Measurements from ENCODE around the gene DIP2C. TPM values are rescaled to one million over a fixed set of nuclear protein-coding genes. Genes with fewer than 3 reads are reported as not detected.
"Not testable (repeated sequence)": the region's sequence is repeated elsewhere in the genome, so short reads cannot be mapped to it uniquely, and the experiment has no call there.

DIP2C gene
- polyA plus RNA-seq, 3 donors, result 0.11 TPM; not detected in 2

DNA sequence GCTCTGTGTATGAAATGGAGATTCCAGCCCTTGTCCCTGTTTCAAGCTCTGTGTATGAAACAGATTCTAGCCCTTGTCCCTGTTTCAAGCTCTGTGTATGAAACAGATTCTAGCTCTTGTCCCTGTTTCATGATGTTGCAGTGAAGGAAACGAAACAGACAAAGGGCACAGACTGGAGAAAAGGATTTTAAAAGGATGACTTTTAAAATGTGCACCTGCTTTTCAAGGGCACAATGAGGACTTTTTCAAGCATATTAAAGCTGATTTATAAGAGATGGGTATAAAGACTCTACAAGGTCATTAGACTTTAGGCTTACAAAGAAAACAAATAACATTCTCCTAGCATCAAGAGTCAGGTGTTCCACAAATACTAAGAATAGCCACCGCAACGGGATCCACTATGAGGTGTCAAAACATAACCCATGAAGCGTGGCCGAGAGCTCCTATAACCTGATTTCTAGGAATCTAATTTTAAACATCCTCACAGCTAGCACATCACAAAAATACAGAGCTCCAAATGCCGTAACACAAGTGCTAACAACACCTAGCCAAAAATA is 29.0 kb downstream of the DIP2C start:
- Histone ChIP-seq H4K20me1 (ENCODE audit: insufficient read depth, low read length) (no peaks in the 10 kb centered on the region), H3K4me1 (ENCODE audit: control insufficient read depth in 1 of 2, insufficient read depth in 2 of 2, low read length in 2 of 2) (no peaks in the 10 kb centered on the region), H3K27me3 (ENCODE audit: control insufficient read depth in 2 of 2, insufficient read depth in 2 of 2, low read length in 2 of 2) (no peaks in the 10 kb centered on the region), H3K9me3 (replicated peaks in 1 of 2; ENCODE audit: control insufficient read depth in 1 of 2, insufficient read depth in 1 of 2, low read length in 2 of 2) (no peaks in the 10 kb centered on the region), H3K9ac (ENCODE audit: insufficient read depth, low read length, poor library complexity, severe bottlenecking) (no peak overlapping the region), H3K4me2 (replicated peaks; ENCODE audit: extremely low read depth, low read length, poor library complexity, severe bottlenecking) (no peak overlapping the region), H2AFZ (ENCODE audit: insufficient read depth, low read depth, low read length, poor library complexity, severe bottlenecking) (no peak overlapping the region), H3K4me3 (replicated peaks in 1 of 3; ENCODE audit: low read depth in 2 of 3, low read length in 3 of 3) (no peak overlapping the region), H3K79me2 (ENCODE audit: insufficient read depth, low read length) (no peaks in the 10 kb centered on the region), H3K27ac (ENCODE audit: low read depth in 1 of 2, low read length in 2 of 2) (no peak overlapping the region), H3K36me3 (replicated peaks in 1 of 2; ENCODE audit: control insufficient read depth in 1 of 2, insufficient read depth in 2 of 2, low read length in 2 of 2) (no peaks in the 10 kb centered on the region)
- intact Hi-C loops (cut with micrococcal nuclease), result no loop called here
- Mint-ChIP-seq H3K9me3 (peaks cover 0 to 2% (median 0%) of the 10 kb centered on the region in 7 donors), H3K27me3 (ENCODE audit: low read depth in 3 of 3) (peaks cover 8 to 11% (median 8%) of the 10 kb centered on the region in 3 donors), H3K4me1 (no peaks in the 10 kb centered on the region), H3K36me3 (no peaks in the 10 kb centered on the region), H3K27ac (no peak overlapping the region), H3K4me3 (no peak overlapping the region)
- 88% methylated on average over 5 of the region's 6 CpGs for WGBS (ENCODE audit: insufficient coverage)
- TF ChIP-seq, protein P1, sequence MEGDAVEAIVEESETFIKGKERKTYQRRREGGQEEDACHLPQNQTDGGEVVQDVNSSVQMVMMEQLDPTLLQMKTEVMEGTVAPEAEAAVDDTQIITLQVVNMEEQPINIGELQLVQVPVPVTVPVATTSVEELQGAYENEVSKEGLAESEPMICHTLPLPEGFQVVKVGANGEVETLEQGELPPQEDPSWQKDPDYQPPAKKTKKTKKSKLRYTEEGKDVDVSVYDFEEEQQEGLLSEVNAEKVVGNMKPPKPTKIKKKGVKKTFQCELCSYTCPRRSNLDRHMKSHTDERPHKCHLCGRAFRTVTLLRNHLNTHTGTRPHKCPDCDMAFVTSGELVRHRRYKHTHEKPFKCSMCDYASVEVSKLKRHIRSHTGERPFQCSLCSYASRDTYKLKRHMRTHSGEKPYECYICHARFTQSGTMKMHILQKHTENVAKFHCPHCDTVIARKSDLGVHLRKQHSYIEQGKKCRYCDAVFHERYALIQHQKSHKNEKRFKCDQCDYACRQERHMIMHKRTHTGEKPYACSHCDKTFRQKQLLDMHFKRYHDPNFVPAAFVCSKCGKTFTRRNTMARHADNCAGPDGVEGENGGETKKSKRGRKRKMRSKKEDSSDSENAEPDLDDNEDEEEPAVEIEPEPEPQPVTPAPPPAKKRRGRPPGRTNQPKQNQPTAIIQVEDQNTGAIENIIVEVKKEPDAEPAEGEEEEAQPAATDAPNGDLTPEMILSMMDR (IDR thresholded peaks at IDR 0.05), result no peak
- no peak for DNase-seq

DNA sequence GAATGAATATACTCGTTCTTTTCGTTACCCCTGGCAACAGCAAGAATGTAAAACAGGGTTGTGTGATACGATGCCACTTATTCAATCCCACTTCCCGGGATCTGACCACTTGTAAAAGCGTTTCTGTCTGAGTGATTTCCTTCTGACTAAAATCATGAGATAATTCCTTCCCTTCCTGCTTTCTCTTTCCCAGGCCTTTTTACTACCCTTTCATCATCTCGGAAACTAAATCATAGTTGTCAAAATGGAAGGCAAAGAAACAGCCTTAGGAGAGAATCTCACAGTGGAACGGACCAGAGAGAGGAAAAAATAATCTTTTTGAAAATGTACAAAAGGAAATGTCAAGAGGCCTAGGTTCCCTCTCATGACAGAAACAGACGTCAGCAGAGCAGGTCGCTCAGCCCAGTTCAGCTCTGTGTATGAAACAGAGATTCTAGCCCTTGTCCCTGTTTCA is 29.8 kb downstream of the DIP2C start:
- no peak overlapping the region for H2AFZ ChIP-seq (ENCODE audit: insufficient read depth, low read depth, low read length, poor library complexity, severe bottlenecking)
- intact Hi-C loops (cut with micrococcal nuclease), result no loop called here
- WGBS (ENCODE audit: insufficient coverage), result 39% methylated on average over 7 of the region's 9 CpGs

DNA sequence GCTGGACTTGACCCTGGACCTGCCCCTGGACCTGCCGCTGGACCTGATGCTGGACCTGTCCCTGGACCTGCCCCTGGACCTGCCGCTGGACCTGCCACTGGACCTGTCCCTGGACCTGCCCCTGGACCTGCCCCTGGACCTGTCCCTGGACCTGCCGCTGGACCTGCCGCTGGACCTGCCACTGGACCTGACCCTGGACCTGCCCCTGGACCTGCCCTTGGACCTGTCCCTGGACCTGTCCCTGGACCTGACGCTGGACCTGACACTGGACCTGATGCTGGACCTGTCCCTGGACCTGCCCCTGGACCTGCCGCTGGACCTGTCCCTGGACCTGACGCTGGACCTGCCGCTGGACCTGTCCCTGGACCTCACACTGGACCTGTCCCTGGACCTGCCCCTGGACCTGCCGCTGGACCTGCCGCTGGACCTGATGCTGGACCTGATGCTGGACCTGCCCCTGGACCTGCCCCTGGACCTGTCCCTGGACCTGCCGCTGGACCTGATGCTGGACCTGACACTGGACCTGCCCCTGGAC is 31.6 kb downstream of the DIP2C start:
- H3K4me3 Mint-ChIP-seq; H2AFZ ChIP-seq (ENCODE audit: insufficient read depth, low read depth, low read length, poor library complexity, severe bottlenecking); H4K20me1 ChIP-seq (ENCODE audit: insufficient read depth, low read length); DNase-seq; H3K9me3 Mint-ChIP-seq; H3K4me3 ChIP-seq (replicated peaks in 1 of 3; ENCODE audit: low read depth in 2 of 3, low read length in 3 of 3); H3K9ac ChIP-seq (ENCODE audit: insufficient read depth, low read length, poor library complexity, severe bottlenecking); H3K27ac ChIP-seq (ENCODE audit: low read depth in 1 of 2, low read length in 2 of 2); H3K4me2 ChIP-seq (replicated peaks; ENCODE audit: extremely low read depth, low read length, poor library complexity, severe bottlenecking); H3K79me2 ChIP-seq (ENCODE audit: insufficient read depth, low read length); H3K36me3 Mint-ChIP-seq; H3K9me3 ChIP-seq (replicated peaks in 1 of 2; ENCODE audit: control insufficient read depth in 1 of 2, insufficient read depth in 1 of 2, low read length in 2 of 2); intact Hi-C loops (cut with micrococcal nuclease); H3K27ac Mint-ChIP-seq; H3K4me1 Mint-ChIP-seq; H3K36me3 ChIP-seq (replicated peaks in 1 of 2; ENCODE audit: control insufficient read depth in 1 of 2, insufficient read depth in 2 of 2, low read length in 2 of 2); H3K4me1 ChIP-seq (ENCODE audit: control insufficient read depth in 1 of 2, insufficient read depth in 2 of 2, low read length in 2 of 2); H3K27me3 ChIP-seq (ENCODE audit: control insufficient read depth in 2 of 2, insufficient read depth in 2 of 2, low read length in 2 of 2): not testable (repeated sequence)
- WGBS (ENCODE audit: insufficient coverage), result over 99% methylated on average over 8 of the region's 11 CpGs
- peaks cover 7 to 11% (median 9%) of the 10 kb centered on the region in 3 donors for H3K27me3 Mint-ChIP-seq (ENCODE audit: low read depth in 3 of 3)

More for the DNA sequence above, 29.8 kb downstream of the DIP2C start:
- no peaks in the 10 kb centered on the region for H4K20me1 ChIP-seq (ENCODE audit: insufficient read depth, low read length)
- no peak overlapping the region for H3K4me2 ChIP-seq (replicated peaks; ENCODE audit: extremely low read depth, low read length, poor library complexity, severe bottlenecking)
- no peak for DNase-seq
- H3K4me3 ChIP-seq (replicated peaks in 1 of 3; ENCODE audit: low read depth in 2 of 3, low read length in 3 of 3), result no peak overlapping the region
- no peaks in the 10 kb centered on the region for H3K27me3 ChIP-seq (ENCODE audit: control insufficient read depth in 2 of 2, insufficient read depth in 2 of 2, low read length in 2 of 2)
- H3K4me1 ChIP-seq (ENCODE audit: control insufficient read depth in 1 of 2, insufficient read depth in 2 of 2, low read length in 2 of 2), result no peaks in the 10 kb centered on the region
- H3K9me3 ChIP-seq (replicated peaks in 1 of 2; ENCODE audit: control insufficient read depth in 1 of 2, insufficient read depth in 1 of 2, low read length in 2 of 2), result no peaks in the 10 kb centered on the region
- H3K36me3 ChIP-seq (replicated peaks in 1 of 2; ENCODE audit: control insufficient read depth in 1 of 2, insufficient read depth in 2 of 2, low read length in 2 of 2), result no peaks in the 10 kb centered on the region
- Mint-ChIP-seq H3K27ac (no peak overlapping the region), H3K4me1 (no peaks in the 10 kb centered on the region), H3K36me3 (no peaks in the 10 kb centered on the region), H3K9me3 (peaks cover 0 to 2% (median 0%) of the 10 kb centered on the region in 7 donors), H3K27me3 (ENCODE audit: low read depth in 3 of 3) (peaks cover 7 to 11% (median 8%) of the 10 kb centered on the region in 3 donors), H3K4me3 (no peak overlapping the region)
- TF ChIP-seq, protein P1 (IDR thresholded peaks at IDR 0.05), result no peak
- no peaks in the 10 kb centered on the region for H3K79me2 ChIP-seq (ENCODE audit: insufficient read depth, low read length)
- H3K27ac ChIP-seq (ENCODE audit: low read depth in 1 of 2, low read length in 2 of 2), result no peak overlapping the region
- H3K9ac ChIP-seq (ENCODE audit: insufficient read depth, low read length, poor library complexity, severe bottlenecking), result no peak overlapping the region

All from CD14-positive monocyte (primary cell).